Upper lobe of left lung (tissue), 4 donors: ENCODE data around the gene MAMDC2.

Source experiments
- EP300 ChIP-seq, 4 donors: sonication (generic); formaldehyde crosslinking; IDR thresholded peaks; one replicate each; pipeline ENCODE4 v1.5.1; 2017; ENCODE audit warnings: antibody characterized with exemption in 4 of 4, control low read depth in 2 of 4
- TF ChIP-seq, protein P1 (sequence below), 6 experiments: fragments of 450-650 bp in 4 of 6; fragments of 200-600 bp in 2 of 6; sonication (generic) in 2 of 6; IDR thresholded peaks; one replicate each; pipeline ENCODE4 v1.5.1; 2016 to 2019; ENCODE audit warnings: antibody characterized with exemption in 6 of 6

DNA sequence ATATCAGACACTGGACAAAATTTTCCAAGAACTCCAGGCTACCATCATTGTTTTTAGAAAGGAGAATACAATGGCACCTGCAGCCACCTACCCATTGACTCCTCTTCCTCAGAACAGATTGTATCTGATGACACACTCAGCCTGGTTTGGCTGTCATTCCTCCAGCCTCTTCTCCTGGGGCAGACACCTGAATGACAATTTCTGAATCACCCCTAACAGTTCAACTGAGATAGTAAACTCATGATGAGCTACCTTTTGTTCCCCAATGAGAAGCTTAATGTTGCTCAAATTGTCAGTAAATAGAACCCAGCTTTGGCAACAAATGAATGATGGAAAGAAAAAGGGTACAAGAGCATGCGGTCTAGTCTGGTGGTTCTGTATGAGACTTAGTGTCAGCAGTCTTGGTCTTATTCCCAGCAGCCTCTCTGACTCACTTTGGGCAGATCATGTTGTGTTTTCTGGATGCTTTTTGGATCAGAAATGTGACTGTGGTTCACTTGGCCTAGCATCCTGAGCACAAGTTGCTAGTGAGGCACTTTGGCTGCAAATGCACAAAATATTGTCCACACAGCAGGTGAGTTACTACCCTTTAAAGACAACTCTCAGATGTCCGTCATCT, 78.3 kb downstream of the MAMDC2 start:
- TF ChIP-seq, protein P1, sequence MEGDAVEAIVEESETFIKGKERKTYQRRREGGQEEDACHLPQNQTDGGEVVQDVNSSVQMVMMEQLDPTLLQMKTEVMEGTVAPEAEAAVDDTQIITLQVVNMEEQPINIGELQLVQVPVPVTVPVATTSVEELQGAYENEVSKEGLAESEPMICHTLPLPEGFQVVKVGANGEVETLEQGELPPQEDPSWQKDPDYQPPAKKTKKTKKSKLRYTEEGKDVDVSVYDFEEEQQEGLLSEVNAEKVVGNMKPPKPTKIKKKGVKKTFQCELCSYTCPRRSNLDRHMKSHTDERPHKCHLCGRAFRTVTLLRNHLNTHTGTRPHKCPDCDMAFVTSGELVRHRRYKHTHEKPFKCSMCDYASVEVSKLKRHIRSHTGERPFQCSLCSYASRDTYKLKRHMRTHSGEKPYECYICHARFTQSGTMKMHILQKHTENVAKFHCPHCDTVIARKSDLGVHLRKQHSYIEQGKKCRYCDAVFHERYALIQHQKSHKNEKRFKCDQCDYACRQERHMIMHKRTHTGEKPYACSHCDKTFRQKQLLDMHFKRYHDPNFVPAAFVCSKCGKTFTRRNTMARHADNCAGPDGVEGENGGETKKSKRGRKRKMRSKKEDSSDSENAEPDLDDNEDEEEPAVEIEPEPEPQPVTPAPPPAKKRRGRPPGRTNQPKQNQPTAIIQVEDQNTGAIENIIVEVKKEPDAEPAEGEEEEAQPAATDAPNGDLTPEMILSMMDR (IDR thresholded peaks at IDR 0.05), result no peak
- no peak for TF ChIP-seq EP300 (IDR thresholded peaks at IDR 0.05)
